NCI-H2196 treated with DMSO at 0.1 percent for 48 hours (cell line): Measurements from ENCODE around the gene ZNF445.
"Not testable (repeated sequence)": the region's sequence is repeated elsewhere in the genome, so short reads cannot be mapped to it uniquely, and the experiment has no call there.

Experiments used
- DNase-seq: peaks from one replicate; lab custom pipeline; 2025; ENCODE audit not compliant: unreplicated experiment; lab: John Stamatoyannopoulos, UW

The ZNF445 gene

DNA sequence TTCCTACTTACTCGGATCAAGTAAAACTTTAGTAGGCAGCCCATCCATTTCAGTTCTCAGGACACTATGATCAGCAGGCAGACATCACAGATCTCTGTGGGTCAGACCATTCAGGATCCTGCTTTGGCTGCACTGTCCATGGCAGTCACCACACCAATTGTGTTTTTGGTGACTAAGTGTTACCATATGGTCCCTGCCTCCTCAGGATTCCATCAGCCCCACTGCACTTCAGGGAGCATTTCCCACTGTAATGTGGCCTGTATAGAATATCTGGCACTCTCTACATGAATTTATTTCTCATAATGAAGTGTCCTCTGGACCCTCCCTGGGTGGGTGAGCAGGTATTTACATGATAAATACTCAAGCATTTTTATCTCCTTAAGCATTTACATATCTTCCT is 41.3 kb downstream of the ZNF445 start:
- DNase-seq: no peak

GRCh38 chr3:44434834-44435510 is 42.5 kb downstream of the ZNF445 start:
- DNase-seq: no peak

DNA sequence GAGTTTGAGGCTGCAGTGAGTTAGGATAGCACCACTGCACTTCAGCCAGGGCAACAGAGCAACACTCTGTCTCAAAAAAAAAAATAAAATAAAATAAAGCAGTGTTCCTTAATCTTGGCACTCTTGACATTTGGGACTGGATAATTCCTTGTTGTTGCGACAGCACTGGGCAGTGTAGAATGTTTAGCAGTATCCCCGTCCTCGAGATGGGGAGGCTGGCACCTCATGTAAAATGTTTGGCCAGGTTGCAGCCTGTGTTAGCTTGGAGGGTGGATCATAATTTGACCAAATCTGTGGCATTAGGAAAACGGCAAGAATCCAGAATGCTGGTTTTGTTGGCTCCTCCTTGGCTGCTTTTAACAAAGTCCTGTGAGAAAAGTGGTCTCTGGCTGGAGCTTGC is 47.0 kb downstream of the ZNF445 start:
- no peak for DNase-seq

GRCh38 chr3:44429459-44429858 is 48.0 kb downstream of the ZNF445 start:
- no peak for DNase-seq

GRCh38 chr3:44428910-44429309 is 48.6 kb downstream of the ZNF445 start:
- no peak for DNase-seq

- DNase-seq: no peak
These were observed 49.8 kb downstream of the ZNF445 start for GRCh38 chr3:44427683-44428082.

- DNase-seq: no peak
These were observed 52.7 kb downstream of the ZNF445 start for GRCh38 chr3:44424758-44425157.

DNA sequence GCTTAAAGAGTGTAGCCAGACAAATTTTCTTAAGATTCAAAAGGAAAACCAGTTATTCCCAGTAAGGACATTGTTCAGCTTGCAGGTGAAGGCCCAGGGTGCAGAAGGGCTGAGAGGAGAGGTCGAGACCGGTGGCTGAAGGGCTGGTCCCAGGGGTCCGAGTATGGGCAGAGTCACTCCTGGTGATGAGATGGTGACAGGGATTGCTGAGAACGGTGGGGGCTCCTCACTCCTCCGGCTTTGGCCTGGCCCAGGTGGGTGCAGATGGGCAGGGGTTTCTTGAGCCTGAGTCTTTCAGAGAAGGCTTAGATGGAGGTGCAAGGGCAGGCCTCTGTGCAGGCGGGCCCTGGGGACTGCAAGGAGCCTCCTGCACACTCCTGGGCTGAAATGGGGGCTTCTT is 56.2 kb downstream of the ZNF445 start:
- no peak for DNase-seq

- DNase-seq: no peak
These were observed 56.8 kb downstream of the ZNF445 start for GRCh38 chr3:44420676-44421075.

- DNase-seq: no peak
These were observed 57.4 kb downstream of the ZNF445 start for GRCh38 chr3:44419923-44420650.

GRCh38 chr3:44419116-44419922 is 58.2 kb downstream of the ZNF445 start:
- no peak for DNase-seq

DNA sequence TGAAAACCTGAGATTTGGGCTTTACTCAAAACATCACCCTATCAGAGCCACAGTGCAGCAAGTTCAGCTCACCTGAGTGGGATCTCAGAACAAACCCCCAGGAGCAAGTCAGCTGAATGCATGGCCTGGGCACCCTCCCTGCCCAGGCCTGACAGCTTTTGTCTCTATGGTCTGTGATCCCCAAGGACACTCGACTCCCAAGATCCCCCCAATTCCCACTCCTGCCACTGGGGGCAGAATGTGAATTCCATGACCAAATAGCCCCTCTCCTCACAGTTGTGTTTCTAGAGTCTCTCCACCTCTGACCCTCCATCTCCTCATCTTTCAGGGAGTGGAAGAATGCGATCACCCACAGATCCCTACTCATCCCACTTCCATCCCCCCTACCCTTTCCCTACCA is 58.9 kb downstream of the ZNF445 start:
- no peak for DNase-seq

DNA sequence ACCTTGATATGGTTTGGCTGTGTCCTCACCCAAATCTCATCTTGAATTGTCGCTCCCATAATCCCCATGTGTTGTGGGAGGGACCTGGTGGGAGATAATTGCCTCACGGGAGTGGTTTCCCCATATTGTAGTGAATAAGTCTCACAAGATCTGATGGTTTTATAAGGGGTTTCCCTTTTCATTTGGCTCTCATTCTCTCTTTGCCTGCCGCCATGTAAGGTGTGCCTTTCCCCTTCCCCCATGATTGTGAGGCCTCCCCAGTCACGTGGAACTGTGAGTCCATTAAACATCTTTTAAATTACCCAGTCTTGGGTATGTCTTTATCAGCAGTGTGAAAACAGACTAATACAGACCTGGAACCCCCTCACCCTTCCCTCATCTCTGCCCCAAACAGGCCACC is 59.4 kb downstream of the ZNF445 start:
- DNase-seq: not testable (repeated sequence)

DNA sequence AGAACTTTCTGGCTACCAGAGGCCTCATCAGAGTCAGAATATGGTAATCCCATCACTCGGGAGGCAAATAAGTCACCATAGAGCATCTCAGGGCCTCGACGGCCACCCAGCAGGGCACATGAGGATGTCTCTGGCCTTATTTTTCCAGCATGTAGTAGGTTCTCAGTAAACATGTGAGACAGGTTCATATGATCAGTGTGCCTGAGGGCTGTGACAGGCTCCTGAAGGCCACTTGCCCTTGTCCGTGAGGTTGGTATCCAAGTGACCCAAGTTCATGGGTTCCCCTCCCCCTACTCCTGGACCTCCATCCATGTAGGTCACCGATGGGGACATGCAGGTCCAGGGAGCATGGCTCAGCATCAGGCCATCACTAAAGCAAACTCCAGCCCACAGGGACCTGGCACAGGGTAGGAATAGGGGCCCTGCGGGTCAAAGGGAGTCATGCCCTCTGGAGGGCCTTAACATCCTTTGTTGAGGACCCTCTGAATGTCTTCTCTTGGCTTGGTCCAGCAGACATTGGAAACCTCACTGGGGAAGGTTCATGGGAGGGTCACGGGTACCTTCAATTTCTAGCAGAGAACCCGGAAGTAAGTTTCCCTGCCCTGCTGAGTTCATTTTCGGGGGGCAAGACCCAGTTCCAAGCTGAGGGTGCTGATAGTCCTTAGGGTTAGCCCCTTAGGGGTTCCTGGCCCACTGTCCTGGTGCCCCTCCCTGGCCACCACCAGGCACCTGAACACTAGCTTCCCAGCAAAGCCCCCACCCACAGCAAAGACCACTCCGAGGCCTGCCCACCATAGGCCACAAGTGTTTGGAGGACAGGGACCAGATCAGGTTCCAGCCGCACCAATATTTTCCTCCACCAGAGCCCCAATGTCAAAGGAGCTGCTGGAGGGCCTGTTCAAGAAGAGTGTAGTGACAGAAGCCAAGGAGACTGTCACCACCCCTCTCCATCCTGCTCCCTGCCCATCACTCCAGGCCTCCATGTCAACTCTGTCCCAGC is 61.1 kb downstream of the ZNF445 start:
- no peak for DNase-seq

GRCh38 chr3:44415421-44415820 is 62.0 kb downstream of the ZNF445 start:
- DNase-seq: no peak

DNA sequence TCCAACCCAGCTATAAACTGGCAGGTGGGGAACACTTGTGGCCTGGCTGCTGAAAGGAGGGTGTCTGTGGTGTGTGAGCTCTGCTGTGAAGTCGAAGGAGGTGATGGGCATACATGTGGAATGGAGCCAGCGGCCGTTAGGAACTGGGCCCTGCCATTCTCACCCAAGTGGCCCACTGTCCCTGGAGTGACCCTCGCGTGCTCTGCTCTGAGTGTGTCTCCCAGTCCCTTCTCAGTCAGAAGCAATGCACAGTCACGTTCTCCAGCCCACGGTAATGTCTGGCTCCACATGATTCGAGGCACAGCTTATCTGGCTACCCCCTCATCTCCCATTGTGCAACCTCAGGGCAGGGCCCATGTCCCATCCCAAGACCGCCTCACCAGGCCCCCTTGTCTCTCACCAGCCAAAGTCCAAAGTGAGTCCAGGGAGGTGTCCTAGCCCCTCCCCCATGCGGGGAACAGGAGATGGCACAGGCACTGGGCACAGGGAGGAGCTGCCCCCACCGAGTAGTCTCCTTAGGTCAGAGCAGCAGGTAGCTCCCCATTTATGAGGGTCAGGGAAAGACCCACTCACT is 62.9 kb downstream of the ZNF445 start:
- DNase-seq: no peak

GRCh38 chr3:44412365-44412764 is 65.1 kb downstream of the ZNF445 start:
- DNase-seq: no peak

DNA sequence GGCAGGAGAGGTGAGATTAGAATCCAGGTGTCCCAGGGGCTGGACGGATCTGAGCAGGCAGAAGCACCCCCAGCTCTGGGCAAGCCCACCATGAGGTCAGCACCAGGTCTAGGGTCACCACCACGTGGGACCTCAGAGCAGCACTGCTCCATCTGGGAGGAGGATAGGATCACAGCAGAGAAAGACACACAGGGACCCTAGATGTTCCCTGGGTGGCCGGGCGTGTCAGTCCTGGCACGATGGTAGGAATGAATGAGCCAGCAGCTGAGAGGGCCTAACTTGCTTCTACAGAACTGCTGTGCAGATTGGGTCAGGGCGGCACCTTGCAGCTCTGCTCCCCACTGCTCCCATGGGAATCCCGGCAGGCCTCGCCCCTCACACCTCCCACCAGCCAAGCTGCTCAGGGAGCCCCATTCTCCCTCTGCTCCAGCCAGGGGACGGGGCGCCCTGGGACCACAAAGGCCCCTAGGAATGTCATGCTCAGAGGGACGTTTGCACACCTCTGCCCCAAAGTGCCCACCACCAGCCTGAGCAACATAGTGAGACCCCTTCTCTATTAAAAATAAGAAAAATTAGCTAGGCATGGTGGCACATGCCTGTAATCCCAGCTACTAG is 66.3 kb downstream of the ZNF445 start:
- no peak for DNase-seq

GRCh38 chr3:44409640-44410410 is 67.6 kb downstream of the ZNF445 start:
- no peak for DNase-seq
